ENCODE measurements around the gene ARPC1A. TPM values are rescaled to one million over a fixed set of nuclear protein-coding genes. Genes with fewer than 3 reads are reported as not detected.

ARPC1A gene
- total RNA-seq, 4 donors from 2014 or later, result 120 to 183 (median 147) TPM

GRCh38 chr7:99363286-99363685 is 37.6 kb downstream of the ARPC1A start:
- Histone ChIP-seq H3K36me3 (peaks cover 49 to 81% of the 10 kb centered on the region in 2 donors), H3K4me1 (no peaks in the 10 kb centered on the region), H3K9me3 (no peaks in the 10 kb centered on the region), H3K27ac (no peak overlapping the region), H3K27me3 (no peaks in the 10 kb centered on the region), H3K4me3 (replicated peaks in 1 of 3) (no peak overlapping the region)
- no peak for TF ChIP-seq CTCF (IDR thresholded peaks at IDR 0.05)
- TF ChIP-seq POLR2A (IDR thresholded peaks at IDR 0.05), result no peak
- WGBS, 2 donors, result 95 to 96% methylated on average over 5 of the region's 5 CpGs
- intact Hi-C loops (cut with DNase I), result no loop called here
- no peak for DNase-seq

- WGBS, 2 donors, result 81 to 89% methylated on average over 16 to 17 of the region's 17 CpGs
- DNase-seq, result peak; percentile 58 to 62
- TF ChIP-seq POLR2A (IDR thresholded peaks at IDR 0.05) (no peak), CTCF (IDR thresholded peaks at IDR 0.05) (peak in 5 of 6 experiments; percentile 16 to 60 (median 35))
- H3K27ac ChIP-seq, result no peak overlapping the region
- peaks cover 27 to 59% of the 10 kb centered on the region in 2 donors for H3K36me3 ChIP-seq
- H3K4me1 ChIP-seq, result no peaks in the 10 kb centered on the region
- H3K27me3 ChIP-seq, result no peaks in the 10 kb centered on the region
- no peak overlapping the region for H3K4me3 ChIP-seq (replicated peaks in 1 of 3)
- intact Hi-C loops (cut with DNase I), result no loop called here
- no peaks in the 10 kb centered on the region for H3K9me3 ChIP-seq
Observed at GRCh38 chr7:99365318-99366141, 39.8 kb downstream of the ARPC1A start.

GRCh38 chr7:99366646-99367045 is 40.9 kb downstream of the ARPC1A start:
- no peaks in the 10 kb centered on the region for H3K9me3 ChIP-seq
- H3K4me3 ChIP-seq (replicated peaks in 1 of 3), result no peak overlapping the region
- no peak for DNase-seq
- H3K4me1 ChIP-seq, result peaks cover under 1% of the 10 kb centered on the region in 2 donors
- no peaks in the 10 kb centered on the region for H3K27me3 ChIP-seq
- H3K27ac ChIP-seq, result no peak overlapping the region
- intact Hi-C loops (cut with DNase I), result no loop called here
- H3K36me3 ChIP-seq, result peaks cover 17 to 48% of the 10 kb centered on the region in 2 donors
- no peak for TF ChIP-seq CTCF (IDR thresholded peaks at IDR 0.05)
- TF ChIP-seq POLR2A (IDR thresholded peaks at IDR 0.05), result no peak
- 87 to 88% methylated on average over 10 of the region's 11 CpGs for WGBS, 2 donors

- no peak overlapping the region for H3K4me3 ChIP-seq (replicated peaks in 1 of 3)
- peak overlapping the region in 1 of 3 donors; percentile 23 for H3K27ac ChIP-seq
- H3K4me1 ChIP-seq, result peaks cover 17 to 18% of the 10 kb centered on the region in 2 donors
- no peak for DNase-seq
- 88 to 89% methylated on average over 8 to 13 of the region's 13 CpGs for WGBS, 2 donors
- no peak for TF ChIP-seq POLR2A (IDR thresholded peaks at IDR 0.05)
- TF ChIP-seq CTCF (IDR thresholded peaks at IDR 0.05), result no peak
- peaks cover 6 to 31% of the 10 kb centered on the region in 2 donors for H3K36me3 ChIP-seq
- no peaks in the 10 kb centered on the region for H3K9me3 ChIP-seq
- H3K27me3 ChIP-seq, result no peaks in the 10 kb centered on the region
- intact Hi-C loops (cut with DNase I), result no loop called here
Observed at GRCh38 chr7:99368750-99369389, 43.2 kb downstream of the ARPC1A start.
